Ishikawa (cell line): Measurements from ENCODE around the gene MRPL41.

Experiments used
- CEBPB ChIP-seq: IDR thresholded peaks from 2 replicates; pipeline ENCODE4 v1.6.1; 2012
- CREB1 ChIP-seq: IDR thresholded peaks from 2 replicates; pipeline ENCODE4 v1.6.1; 2012; ENCODE audit warnings: low read depth
- EGR1 ChIP-seq: IDR thresholded peaks from 2 replicates; pipeline ENCODE4 v1.6.1; 2012
- EP300 ChIP-seq: IDR thresholded peaks from 2 replicates; pipeline ENCODE4 v1.6.1; 2012; ENCODE audit warnings: borderline replicate concordance
- FOXM1 ChIP-seq: IDR thresholded peaks from 2 replicates; pipeline ENCODE4 v1.6.1; 2012; ENCODE audit warnings: low read depth, borderline replicate concordance
- MAX ChIP-seq: IDR thresholded peaks from 2 replicates; pipeline ENCODE4 v1.6.1; 2012
- NFIC ChIP-seq: IDR thresholded peaks from 2 replicates; pipeline ENCODE4 v1.6.1; 2012
- RAD21 ChIP-seq: IDR thresholded peaks from 2 replicates; pipeline ENCODE4 v1.6.1; 2012; ENCODE audit warnings: low read depth
- TAF1 ChIP-seq: IDR thresholded peaks from 2 replicates; pipeline ENCODE4 v1.6.1; 2012; ENCODE audit warnings: low read depth, mild to moderate bottlenecking
- TCF12 ChIP-seq: IDR thresholded peaks from 2 replicates; pipeline ENCODE4 v1.6.1; 2012; ENCODE audit warnings: low read depth
- USF1 ChIP-seq: IDR thresholded peaks from 2 replicates; pipeline ENCODE4 v1.6.1; 2012
- YY1 ChIP-seq: IDR thresholded peaks from 2 replicates; pipeline ENCODE4 v1.6.1; 2012; ENCODE audit warnings: low read depth
- ZBTB7A ChIP-seq: IDR thresholded peaks from 2 replicates; pipeline ENCODE4 v1.6.1; 2012; ENCODE audit warnings: low read depth
- TF ChIP-seq, protein P1 (sequence below): IDR thresholded peaks from 2 replicates; pipeline ENCODE4 v1.6.1; 2012; ENCODE audit warnings: low read depth, mild to moderate bottlenecking

DNA sequence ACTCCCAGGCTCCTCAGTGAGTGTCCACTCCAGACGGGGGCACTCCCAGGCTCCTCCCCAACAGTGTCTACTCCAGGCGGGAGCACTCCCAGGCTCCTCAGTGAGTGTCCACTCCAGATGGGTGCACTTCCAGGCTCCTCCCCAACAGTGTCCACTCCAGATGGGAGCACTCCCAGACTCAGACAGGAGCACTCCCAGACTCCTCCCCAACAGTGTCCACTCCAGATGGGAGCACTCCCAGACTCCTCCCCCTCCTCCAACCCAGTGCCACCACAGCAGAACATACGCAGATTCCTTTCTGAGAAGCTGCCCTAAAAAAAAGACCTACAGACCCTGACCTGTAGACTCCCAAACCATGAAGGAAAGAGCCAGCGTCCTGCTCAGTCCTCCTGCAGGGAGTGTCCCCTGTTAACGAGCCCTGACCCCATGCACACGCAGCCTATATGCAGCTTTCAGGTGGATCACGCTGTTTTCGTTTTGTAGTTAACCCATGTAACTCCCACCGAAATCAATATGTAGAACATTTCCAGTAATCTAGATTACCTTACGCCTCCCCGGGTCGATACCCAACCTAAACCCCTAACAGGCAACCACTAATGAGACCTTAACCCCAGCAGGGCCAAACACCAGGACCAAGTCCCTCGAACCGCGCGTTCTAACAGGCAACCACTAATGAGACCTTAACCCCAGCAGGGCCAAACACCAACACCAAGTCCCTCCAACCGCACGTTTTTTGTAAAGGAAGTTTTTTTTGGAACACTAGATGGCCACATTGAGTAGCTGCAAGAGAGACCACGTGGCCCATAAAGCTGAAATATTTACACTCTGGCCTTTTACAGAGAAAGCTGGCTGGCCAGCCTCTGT lies 17.2 kb upstream of the MRPL41 start:
- TF ChIP-seq MAX (peak; percentile 85), TAF1 (no peak), CREB1 (no peak), RAD21 (peak; percentile 48), YY1 (no peak), NFIC (no peak), TCF12 (no peak), EP300 (no peak), EGR1 (no peak), FOXM1 (no peak), ZBTB7A (no peak), CEBPB (no peak), USF1 (peak; percentile 94)
- TF ChIP-seq, protein P1, sequence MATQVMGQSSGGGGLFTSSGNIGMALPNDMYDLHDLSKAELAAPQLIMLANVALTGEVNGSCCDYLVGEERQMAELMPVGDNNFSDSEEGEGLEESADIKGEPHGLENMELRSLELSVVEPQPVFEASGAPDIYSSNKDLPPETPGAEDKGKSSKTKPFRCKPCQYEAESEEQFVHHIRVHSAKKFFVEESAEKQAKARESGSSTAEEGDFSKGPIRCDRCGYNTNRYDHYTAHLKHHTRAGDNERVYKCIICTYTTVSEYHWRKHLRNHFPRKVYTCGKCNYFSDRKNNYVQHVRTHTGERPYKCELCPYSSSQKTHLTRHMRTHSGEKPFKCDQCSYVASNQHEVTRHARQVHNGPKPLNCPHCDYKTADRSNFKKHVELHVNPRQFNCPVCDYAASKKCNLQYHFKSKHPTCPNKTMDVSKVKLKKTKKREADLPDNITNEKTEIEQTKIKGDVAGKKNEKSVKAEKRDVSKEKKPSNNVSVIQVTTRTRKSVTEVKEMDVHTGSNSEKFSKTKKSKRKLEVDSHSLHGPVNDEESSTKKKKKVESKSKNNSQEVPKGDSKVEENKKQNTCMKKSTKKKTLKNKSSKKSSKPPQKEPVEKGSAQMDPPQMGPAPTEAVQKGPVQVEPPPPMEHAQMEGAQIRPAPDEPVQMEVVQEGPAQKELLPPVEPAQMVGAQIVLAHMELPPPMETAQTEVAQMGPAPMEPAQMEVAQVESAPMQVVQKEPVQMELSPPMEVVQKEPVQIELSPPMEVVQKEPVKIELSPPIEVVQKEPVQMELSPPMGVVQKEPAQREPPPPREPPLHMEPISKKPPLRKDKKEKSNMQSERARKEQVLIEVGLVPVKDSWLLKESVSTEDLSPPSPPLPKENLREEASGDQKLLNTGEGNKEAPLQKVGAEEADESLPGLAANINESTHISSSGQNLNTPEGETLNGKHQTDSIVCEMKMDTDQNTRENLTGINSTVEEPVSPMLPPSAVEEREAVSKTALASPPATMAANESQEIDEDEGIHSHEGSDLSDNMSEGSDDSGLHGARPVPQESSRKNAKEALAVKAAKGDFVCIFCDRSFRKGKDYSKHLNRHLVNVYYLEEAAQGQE = no peak
